ENCODE data around the gene MYOF.

- TF ChIP-seq RCOR1 (IDR thresholded peaks at IDR 0.05; ENCODE audit: low read length): no peak
- TF ChIP-seq POLR2AphosphoS5 (IDR thresholded peaks at IDR 0.05; ENCODE audit: low read depth, low read length): no peak
- no peak for TF ChIP-seq USF2 (IDR thresholded peaks at IDR 0.05; ENCODE audit: borderline replicate concordance, low read depth, low read length)
- no peak for TF ChIP-seq YY1 (IDR thresholded peaks at IDR 0.05; ENCODE audit: low read depth)
- no peak for TF ChIP-seq CTCF (IDR thresholded peaks at IDR 0.05)
- no peak for TF ChIP-seq REST (IDR thresholded peaks at IDR 0.05; ENCODE audit: low read depth, low read length)
- TF ChIP-seq ELF1 (IDR thresholded peaks at IDR 0.05): no peak
- no peak for TF ChIP-seq EZH2phosphoT487 (IDR thresholded peaks at IDR 0.05; ENCODE audit: borderline replicate concordance, low read depth)
- no peak for TF ChIP-seq NFIC (IDR thresholded peaks at IDR 0.05; ENCODE audit: borderline replicate concordance)
- no peak for TF ChIP-seq TEAD4 (IDR thresholded peaks at IDR 0.05; ENCODE audit: borderline replicate concordance, insufficient read depth)
- TF ChIP-seq ZBTB33 (IDR thresholded peaks at IDR 0.05; ENCODE audit: borderline replicate concordance, low read depth): no peak
- no peak for TF ChIP-seq MAX (IDR thresholded peaks at IDR 0.05; ENCODE audit: low read depth)
- TF ChIP-seq RFX5 (IDR thresholded peaks at IDR 0.05; ENCODE audit: low read length): no peak
These were observed 102.2 kb downstream of the MYOF start for GRCh38 chr10:93379731-93380575.

Measured in SK-N-SH (cell line).